Hepatocyte (in vitro differentiated cells): ENCODE measurements around the gene UBE2O.

ENCODE experiments used
- CTCF ChIP-seq: fragments of 200-600 bp; sonication (generic); IDR thresholded peaks from 2 replicates; pipeline ENCODE4 v1.5.1; 2016; ENCODE audit warnings: antibody characterized with exemption, mild to moderate bottlenecking; ENCODE audit not compliant: poor library complexity
- EZH2phosphoT487 ChIP-seq: fragments of 200-600 bp; sonication (generic); IDR thresholded peaks from one replicate; pipeline ENCODE4 v1.6.1; 2018; ENCODE audit warnings: antibody characterized with exemption, mild to moderate bottlenecking, low read depth, moderate library complexity; ENCODE audit not compliant: unreplicated experiment, severe bottlenecking

GRCh38 chr17:76437467-76438402, 15.2 kb downstream of the UBE2O start:
- TF ChIP-seq EZH2phosphoT487 (no peak), CTCF (no peak)
